Aorta (tissue), 5 donors: ENCODE data around the gene ULK4. TPM values are rescaled to one million over a fixed set of nuclear protein-coding genes. Genes with fewer than 3 reads are reported as not detected.

ENCODE experiments used
- ATAC-seq: fragments of 200-7000 bp; cut with Tn5 transposase; one replicate; pipeline ENCODE4 v1.9.1; 2022; ENCODE audit warnings: moderate library complexity; ENCODE audit not compliant: low FRiP score
- DNase-seq, 2 donors: peaks; one replicate each; pipeline ENCODE4 v3.0.0-alpha.2; 2020
- H3K27ac ChIP-seq, 2 donors: one replicate each; pipeline ENCODE4 v1.5.1; 2013; ENCODE audit warnings: low read length in 2 of 2, mild to moderate bottlenecking in 2 of 2, moderate library complexity in 2 of 2, control low read depth in 1 of 2, inconsistent platforms in 1 of 2, low read depth in 1 of 2
- H3K27me3 ChIP-seq, 2 donors: one replicate each; pipeline ENCODE4 v1.6.1; 2013; ENCODE audit warnings: control low read depth in 1 of 2, low read length in 1 of 2, mild to moderate bottlenecking in 1 of 2, moderate library complexity in 1 of 2; ENCODE audit not compliant: insufficient read depth in 2 of 2, control insufficient read depth in 1 of 2
- H3K36me3 ChIP-seq, 2 donors: one replicate each; pipeline ENCODE4 v1.6.1; 2013; ENCODE audit warnings: control low read depth in 1 of 2, low read length in 1 of 2, mild to moderate bottlenecking in 1 of 2; ENCODE audit not compliant: insufficient read depth in 2 of 2, control insufficient read depth in 1 of 2
- H3K4me1 ChIP-seq, 2 donors: one replicate each; pipeline ENCODE4 v1.6.1; 2013; ENCODE audit warnings: low read length in 2 of 2, control low read depth in 1 of 2, mild to moderate bottlenecking in 1 of 2, moderate library complexity in 1 of 2; ENCODE audit not compliant: insufficient read depth in 2 of 2, control insufficient read depth in 1 of 2
- H3K4me3 ChIP-seq, 2 donors: one replicate each; pipeline ENCODE4 v1.5.1; 2013; ENCODE audit warnings: low read length in 2 of 2, control low read depth in 1 of 2, mild to moderate bottlenecking in 1 of 2
- H3K9me3 ChIP-seq: one replicate; pipeline ENCODE4 v1.6.1; 2013; ENCODE audit warnings: mild to moderate bottlenecking, low read length; ENCODE audit not compliant: control insufficient read depth
- WGBS, 2 donors: extraction: QIAGEN DNeasy Blood & Tissue Kit; methylation state at CpG; one replicate each; pipeline ENCODE4 v1.1.7; 2013; 5-methylcytosine and 5-hydroxymethylcytosine counted together
- intact Hi-C, 2 donors: fragments of 100-400 bp; cut with DNase I; formaldehyde crosslinking; loops; one replicate each; pipeline versions ENCODE4 v1.14.2 to v1.15.0; 2022
- polyA plus RNA-seq, 2 donors: library from polyadenylated mRNA; stranded (reverse); fragments of 200-250 nt; gene quantifications; one replicate each; pipeline ENCODE4 v1.2.3, GENCODE V29; 2013
- total RNA-seq, 2 donors: library from RNA; stranded (reverse); fragmentation: NEBNext Ultra II Directional; extraction: Animal tissue kit (Norgen Biotek cat#: 25700); gene quantifications; one replicate each; pipeline ENCODE4 v1.2.1, GENCODE V29; 2021
- donor health status: healthy with polysubstance abuse.
- donor health status: Bipolar disorder and iron deficiency.
- donor health status: DM: no; HTN: no; CAD: no.
- donor health status: DM: no; HTN: no; CAD: no.
- donor health status: DM: yes; HTN: yes; CAD: no.

The ULK4 gene
- total and polyA plus RNA-seq, 4 donors = 1.1 to 15.2 (median 7.5) TPM

GRCh38 chr3:41936384-41936783 is 25.5 kb downstream of the ULK4 start:
- Histone ChIP-seq H3K27me3 (no peaks in the 10 kb centered on the region), H3K4me3 (no peak overlapping the region), H3K36me3 (no peaks in the 10 kb centered on the region), H3K27ac (no peak overlapping the region), H3K4me1 (no peaks in the 10 kb centered on the region), H3K9me3 (no peaks in the 10 kb centered on the region)
- DNase-seq = no peak
- 97 to 100% methylated on average over 1 of the region's 1 CpG for WGBS, 2 donors
- intact Hi-C loops = no loop called here
- ATAC-seq = no peak

- intact Hi-C loops = no loop called here
- ATAC-seq = no peak
- Histone ChIP-seq H3K27ac (no peak overlapping the region), H3K4me3 (no peak overlapping the region), H3K36me3 (no peaks in the 10 kb centered on the region), H3K4me1 (no peaks in the 10 kb centered on the region), H3K9me3 (no peaks in the 10 kb centered on the region), H3K27me3 (no peaks in the 10 kb centered on the region)
- DNase-seq = no peak
- 48 to 58% methylated on average over 3 of the region's 3 CpGs for WGBS, 2 donors
Measured at GRCh38 chr3:41933154-41933676, 28.7 kb downstream of the ULK4 start.

GRCh38 chr3:41932464-41932863 is 29.4 kb downstream of the ULK4 start:
- H3K36me3 ChIP-seq = no peaks in the 10 kb centered on the region
- no peaks in the 10 kb centered on the region for H3K9me3 ChIP-seq
- DNase-seq (no peak), ATAC-seq (no peak)
- intact Hi-C loops = no loop called here
- no peak overlapping the region for H3K4me3 ChIP-seq
- H3K4me1 ChIP-seq = no peaks in the 10 kb centered on the region
- WGBS, 2 donors = 86 to 91% methylated on average over 2 of the region's 2 CpGs
- no peak overlapping the region for H3K27ac ChIP-seq
- H3K27me3 ChIP-seq = no peaks in the 10 kb centered on the region

GRCh38 chr3:41920406-41920965 is 41.4 kb downstream of the ULK4 start:
- Histone ChIP-seq H3K36me3 (no peaks in the 10 kb centered on the region), H3K9me3 (no peaks in the 10 kb centered on the region), H3K4me1 (no peaks in the 10 kb centered on the region), H3K4me3 (no peak overlapping the region), H3K27ac (no peak overlapping the region), H3K27me3 (no peaks in the 10 kb centered on the region)
- WGBS, 2 donors = 92 to 94% methylated on average over 5 of the region's 5 CpGs
- ATAC-seq (no peak), DNase-seq (no peak)
- intact Hi-C loops = no loop called here

GRCh38 chr3:41915353-41915752 is 46.5 kb downstream of the ULK4 start:
- 91 to 95% methylated on average over 1 of the region's 1 CpG for WGBS, 2 donors
- no peaks in the 10 kb centered on the region for H3K36me3 ChIP-seq
- H3K27me3 ChIP-seq = no peaks in the 10 kb centered on the region
- no peak for DNase-seq
- H3K27ac ChIP-seq = no peak overlapping the region
- intact Hi-C loops = no loop called here
- no peaks in the 10 kb centered on the region for H3K9me3 ChIP-seq
- H3K4me3 ChIP-seq = no peak overlapping the region
- H3K4me1 ChIP-seq = no peaks in the 10 kb centered on the region
- ATAC-seq = no peak

- H3K27me3 ChIP-seq = no peaks in the 10 kb centered on the region
- H3K27ac ChIP-seq = no peak overlapping the region
- H3K36me3 ChIP-seq = no peaks in the 10 kb centered on the region
- ATAC-seq = no peak
- H3K9me3 ChIP-seq = no peaks in the 10 kb centered on the region
- no peaks in the 10 kb centered on the region for H3K4me1 ChIP-seq
- intact Hi-C loops = no loop called here
- no peak overlapping the region for H3K4me3 ChIP-seq
- 79 to 85% methylated on average over 1 of the region's 1 CpG for WGBS, 2 donors
- DNase-seq = no peak
Measured at GRCh38 chr3:41912280-41912679, 49.6 kb downstream of the ULK4 start.

- Histone ChIP-seq H3K9me3 (no peaks in the 10 kb centered on the region), H3K4me3 (no peak overlapping the region), H3K36me3 (no peaks in the 10 kb centered on the region), H3K4me1 (no peaks in the 10 kb centered on the region), H3K27me3 (no peaks in the 10 kb centered on the region), H3K27ac (no peak overlapping the region)
- no peak for ATAC-seq
- intact Hi-C loops = loop anchor here in 1 of 2 donors (10.0 kb wide), 1 partner anchor 97 kb away; no protein-coding TSS in a partner anchor
- DNase-seq = no peak
- 96% methylated on average over 3 of the region's 3 CpGs for WGBS, 2 donors
Measured at GRCh38 chr3:41907330-41908073, 54.4 kb downstream of the ULK4 start.

GRCh38 chr3:41900265-41900664 is 61.6 kb downstream of the ULK4 start:
- 62 to 66% methylated on average over 2 of the region's 2 CpGs for WGBS, 2 donors
- H3K9me3 ChIP-seq = no peaks in the 10 kb centered on the region
- no peak for ATAC-seq
- H3K4me1 ChIP-seq = no peaks in the 10 kb centered on the region
- DNase-seq = no peak
- H3K36me3 ChIP-seq = peaks cover 0 to 3% of the 10 kb centered on the region in 2 donors
- no peaks in the 10 kb centered on the region for H3K27me3 ChIP-seq
- H3K27ac ChIP-seq = no peak overlapping the region
- intact Hi-C loops = loop anchor here in 1 of 2 donors (10.0 kb wide), 1 partner anchor 105 kb away; no protein-coding TSS in a partner anchor
- H3K4me3 ChIP-seq = no peak overlapping the region

GRCh38 chr3:41898631-41899030 is 63.3 kb downstream of the ULK4 start:
- Histone ChIP-seq H3K9me3 (no peaks in the 10 kb centered on the region), H3K4me1 (no peaks in the 10 kb centered on the region), H3K27me3 (no peaks in the 10 kb centered on the region), H3K36me3 (peaks cover 0 to 3% of the 10 kb centered on the region in 2 donors), H3K4me3 (no peak overlapping the region), H3K27ac (no peak overlapping the region)
- intact Hi-C loops = loop anchor here (5.0 to 10.0 kb wide), 3 partner anchors 204 to 546 kb away; no protein-coding TSS in a partner anchor
- WGBS, 2 donors = 85 to 89% methylated on average over 2 of the region's 2 CpGs
- no peak for DNase-seq
- ATAC-seq = no peak
